Activated CD8-positive, alpha-beta memory T cell treated with anti-CD3 and anti-CD28 coated beads for 1 hour (primary cell): Measurements from ENCODE around the gene FBXL14.
"Not testable (repeated sequence)": the region's sequence is repeated elsewhere in the genome, so short reads cannot be mapped to it uniquely, and the experiment has no call there.

Source experiments
- DNase-seq, 2 donors: peaks; one replicate each; pipeline ENCODE4 v3.0.0-alpha.2; 2020; ENCODE audit warnings: low read depth in 1 of 2; ENCODE audit errors: extremely low read depth in 1 of 2

FBXL14 gene

DNA sequence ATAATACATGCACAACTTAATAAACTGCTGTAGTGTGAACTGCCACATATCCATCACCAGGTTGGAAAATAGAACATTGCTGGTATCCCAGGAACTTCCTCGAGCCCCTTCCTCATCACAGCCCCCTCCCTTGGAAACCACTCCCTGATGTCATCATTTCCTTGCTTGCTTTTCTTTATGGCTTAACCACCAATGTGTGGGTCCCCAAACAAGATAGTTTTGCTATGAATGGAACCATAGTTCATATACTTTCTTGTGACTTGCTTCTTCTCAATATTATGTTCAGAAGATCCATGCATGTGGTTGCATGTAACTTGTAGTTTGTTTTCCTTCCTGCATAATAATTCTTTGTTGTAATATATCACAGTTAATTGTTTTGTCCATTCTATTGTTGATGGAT, 25.7 kb upstream of the FBXL14 start:
- DNase-seq, result no peak

GRCh38 chr12:1619587-1619986, 25.2 kb upstream of the FBXL14 start:
- DNase-seq, result no peak

- DNase-seq, result no peak
Measured at GRCh38 chr12:1619159-1619558, 24.8 kb upstream of the FBXL14 start.

DNA sequence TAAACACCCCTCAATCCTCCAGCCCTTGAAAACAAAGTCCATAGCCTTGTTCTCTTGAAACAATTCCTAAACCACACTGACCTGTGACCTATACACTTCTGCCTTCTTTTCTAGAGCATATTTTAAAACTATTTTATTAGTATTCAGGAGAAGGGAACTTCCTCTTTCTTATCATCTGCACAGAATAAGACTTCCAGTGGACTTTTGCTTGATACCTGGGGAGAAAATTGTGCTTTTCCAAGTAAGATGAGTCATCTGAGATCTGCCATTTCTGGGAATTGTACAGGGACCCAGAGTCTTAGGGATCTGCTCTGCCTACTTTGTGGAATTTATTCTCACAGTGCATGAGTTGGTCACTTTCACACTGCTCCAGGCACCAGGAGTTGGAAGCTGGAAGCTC, 24.1 kb upstream of the FBXL14 start:
- DNase-seq, result no peak

DNA sequence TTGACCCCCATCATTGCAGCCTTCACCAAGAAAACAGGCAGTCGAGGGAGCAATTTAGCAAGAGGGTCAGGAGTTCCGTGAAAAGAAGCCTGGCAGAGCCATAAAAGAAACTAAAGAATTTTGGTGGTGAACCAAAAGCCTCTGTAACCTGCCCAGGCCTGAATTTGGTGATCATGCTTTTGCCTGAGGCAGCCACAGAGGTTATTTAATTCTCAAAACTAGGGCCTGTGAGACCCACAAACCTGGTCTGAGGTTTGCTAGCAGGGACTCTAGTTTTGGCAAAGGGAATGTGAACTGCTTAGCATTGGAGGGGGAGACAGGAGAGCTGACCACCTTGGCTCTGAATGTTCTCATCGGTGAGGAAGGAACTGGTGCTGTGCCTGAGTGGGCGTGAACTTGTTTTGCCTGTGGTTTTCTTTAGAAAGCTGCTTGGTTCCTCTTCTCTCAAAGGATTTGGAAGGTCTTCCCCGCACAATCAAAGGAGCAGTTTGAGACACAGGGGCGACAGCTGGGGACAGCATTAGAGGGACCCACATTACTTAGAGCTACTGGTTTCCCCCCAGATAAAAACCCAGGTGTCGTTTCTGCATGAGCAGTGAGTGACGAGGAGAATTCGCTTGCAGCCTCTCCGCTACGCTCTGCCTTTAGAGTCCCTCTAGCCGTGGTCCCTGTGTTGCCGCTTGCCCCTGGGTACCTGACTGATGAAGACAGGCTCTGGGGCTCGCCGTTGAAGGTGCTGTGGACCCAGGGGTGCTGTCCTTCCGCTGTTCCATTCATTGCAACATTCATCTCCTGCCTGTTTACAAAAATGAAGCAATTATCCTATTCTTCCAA, 22.1 kb upstream of the FBXL14 start:
- DNase-seq, result no peak

DNA sequence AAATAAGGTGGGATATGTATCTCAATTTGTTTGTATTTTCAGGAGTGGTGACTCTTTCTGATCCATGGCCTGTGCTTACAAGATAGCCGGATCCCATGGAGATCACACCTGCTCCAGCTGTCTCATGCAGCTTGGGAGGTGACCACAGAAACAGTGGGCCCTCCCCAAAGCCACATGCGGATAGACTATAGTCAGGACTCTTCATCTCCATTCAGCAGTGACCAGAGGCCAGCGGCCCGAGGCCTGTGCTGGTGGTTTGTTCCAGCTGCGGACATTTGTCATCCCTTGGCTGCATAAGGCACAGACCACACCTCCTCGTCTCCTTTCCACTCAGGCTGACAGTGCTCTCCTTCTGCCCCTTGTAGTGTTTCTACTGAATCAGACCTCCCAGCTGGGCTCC, 20.0 kb upstream of the FBXL14 start:
- no peak for DNase-seq

GRCh38 chr12:1613860-1614259, 19.5 kb upstream of the FBXL14 start:
- no peak for DNase-seq

GRCh38 chr12:1611803-1612572, 17.6 kb upstream of the FBXL14 start:
- no peak for DNase-seq

GRCh38 chr12:1610072-1610643, 15.8 kb upstream of the FBXL14 start:
- DNase-seq, result no peak

DNA sequence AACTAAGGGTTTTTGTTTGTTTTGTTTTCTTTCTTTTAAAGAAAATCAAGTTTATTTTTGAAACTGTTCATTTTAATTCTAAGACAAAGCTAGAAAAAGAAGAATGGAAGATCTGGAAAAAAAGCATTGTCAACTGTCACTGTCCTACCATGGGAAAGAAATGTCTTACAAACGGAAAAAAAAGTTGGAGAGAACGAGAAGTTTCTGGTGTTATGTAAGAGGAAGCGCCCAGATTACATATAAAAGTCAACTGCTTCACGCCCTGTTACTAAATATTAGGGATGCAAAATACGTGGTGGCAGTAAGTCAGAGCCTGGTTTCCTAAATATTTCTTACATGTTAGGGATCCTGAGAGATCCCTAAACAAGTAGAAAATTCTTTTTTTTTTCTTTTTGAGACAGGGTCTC, 14.3 kb upstream of the FBXL14 start:
- DNase-seq, result no peak

GRCh38 chr12:1607940-1608712, 13.7 kb upstream of the FBXL14 start:
- no peak for DNase-seq

DNA sequence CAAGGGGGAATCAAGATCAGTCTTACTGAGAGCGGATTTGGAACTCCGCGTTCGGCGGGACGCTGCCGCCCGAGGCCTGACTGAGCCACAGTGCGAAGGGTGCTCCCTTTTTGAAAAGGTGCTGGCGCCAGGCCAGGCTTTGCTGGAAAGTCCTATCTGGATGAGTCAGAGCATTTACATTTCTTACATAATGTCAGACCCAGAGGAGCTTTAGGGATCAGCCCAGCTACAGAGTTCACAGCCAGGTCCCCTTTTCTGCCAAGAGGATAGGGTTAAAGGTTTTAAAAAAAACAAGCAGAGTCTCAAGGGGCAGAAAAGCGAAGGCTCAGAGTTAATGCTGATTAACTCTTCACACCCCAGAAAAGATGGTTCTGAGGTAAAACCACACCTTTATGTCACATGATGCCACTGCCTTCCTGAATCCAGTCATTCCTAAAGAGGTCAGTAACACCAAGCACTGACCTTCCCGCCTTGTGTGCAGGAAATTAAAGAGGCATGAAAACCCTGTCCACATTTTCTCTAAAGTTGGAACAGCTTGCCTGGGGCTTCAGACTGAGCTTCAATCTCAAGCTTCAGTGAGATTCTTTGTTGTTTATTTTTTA, 11.7 kb upstream of the FBXL14 start:
- DNase-seq, result no peak

- no peak for DNase-seq
Measured at GRCh38 chr12:1605129-1606020, 11.0 kb upstream of the FBXL14 start.

DNA sequence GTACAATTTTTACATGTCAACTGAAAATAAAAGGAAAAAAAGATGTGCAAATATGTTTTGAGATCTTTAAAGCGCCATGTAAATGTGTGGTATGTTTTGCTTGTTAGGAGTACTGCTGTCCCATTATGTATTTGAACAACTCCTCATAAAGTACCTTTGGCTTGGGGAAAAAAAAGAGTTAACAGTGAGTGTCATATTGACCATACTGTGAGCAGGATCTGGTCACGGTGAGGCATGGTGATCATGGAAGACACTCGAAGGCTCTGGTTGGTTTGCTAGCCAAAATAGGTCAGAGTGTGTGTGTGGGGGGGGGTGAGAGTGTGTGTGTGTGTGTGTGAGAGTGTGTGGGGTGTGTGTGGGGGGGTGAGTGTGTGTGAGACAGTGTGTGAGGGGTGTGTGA, 10.1 kb upstream of the FBXL14 start:
- no peak for DNase-seq

- DNase-seq, result no peak
Measured at GRCh38 chr12:1603269-1603993, 9.1 kb upstream of the FBXL14 start.

- DNase-seq, result not testable (repeated sequence)
Measured at GRCh38 chr12:1602706-1603105, 8.3 kb upstream of the FBXL14 start.

DNA sequence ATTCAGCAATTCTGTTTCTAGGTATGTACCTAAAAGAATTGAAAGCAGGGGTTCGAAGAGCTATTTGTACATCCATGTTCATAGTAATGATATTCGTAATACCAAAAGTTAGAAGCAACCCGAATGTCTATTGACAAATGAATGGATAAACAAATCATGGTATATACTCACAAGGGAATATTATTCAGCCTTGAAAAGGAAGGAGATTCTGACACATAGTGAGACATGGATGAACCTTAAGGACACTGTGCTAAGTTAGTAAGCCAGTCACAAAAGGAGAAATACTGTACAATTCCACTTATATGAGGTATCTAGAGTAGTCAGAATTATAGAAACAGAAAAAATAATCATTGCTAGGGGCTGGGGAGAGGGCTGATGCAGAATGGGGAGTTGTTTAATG, 4.4 kb upstream of the FBXL14 start:
- DNase-seq, result no peak

DNA sequence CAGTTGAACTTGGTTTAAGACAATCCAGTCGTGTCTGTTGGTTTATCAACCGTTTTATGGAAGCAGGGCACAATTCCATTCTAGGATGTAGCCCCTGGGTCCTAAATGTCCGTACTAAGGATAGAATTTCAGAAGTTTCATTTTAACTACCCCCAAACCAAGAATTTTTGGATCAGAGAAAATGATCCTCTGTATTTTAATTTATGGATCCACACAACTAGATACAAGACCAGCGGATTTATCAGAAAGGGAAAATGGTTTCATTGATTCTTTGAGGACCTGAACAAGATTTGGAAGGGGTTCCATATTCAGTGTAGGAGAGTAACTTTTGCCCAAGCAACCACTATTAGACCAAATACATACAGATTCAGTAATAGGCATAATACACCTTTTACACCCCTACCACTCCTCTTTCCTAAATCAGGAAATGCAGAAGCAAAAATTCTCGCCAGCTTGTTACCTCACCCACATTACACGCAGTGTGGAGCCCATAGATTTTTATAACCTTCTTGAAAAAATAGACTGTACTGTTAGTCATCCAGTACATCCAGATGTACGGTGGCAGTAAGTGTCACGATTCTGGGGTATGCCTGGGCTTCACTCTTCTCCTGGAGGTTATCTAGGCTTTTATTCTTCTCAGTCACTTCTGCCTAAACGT, 1.4 kb upstream of the FBXL14 start:
- no peak for DNase-seq
